NCI-H510A (cell line): ENCODE measurements around the gene VTN.
A peak's percentile ranks its signal among the peaks of the same experiment; 100 is the strongest.

ENCODE experiments used
- DNase-seq: peaks from one replicate; lab custom pipeline; 2025; lab: John Stamatoyannopoulos, UW

The VTN gene

GRCh38 chr17:28320215-28321061 lies 49.7 kb downstream of the VTN start:
- DNase-seq: no peak

GRCh38 chr17:28319598-28319935 lies 50.5 kb downstream of the VTN start:
- DNase-seq: no peak

- DNase-seq: peak; percentile 95
Measured at GRCh38 chr17:28318759-28319597, 51.1 kb downstream of the VTN start, which contains the start of gene TMEM97. Gene TMEM97 (plus strand): TSS chr17:28319200. CDS start chr17:28319240, 40 bp downstream.

- DNase-seq: no peak
Measured at GRCh38 chr17:28317966-28318758, 51.9 kb downstream of the VTN start.
